Endothelial cell of umbilical vein (primary cell): ENCODE results near the gene TNFSF9. TPM values are rescaled to one million over a fixed set of nuclear protein-coding genes. Genes with fewer than 3 reads are reported as not detected.

ENCODE experiments used
- BruUV-seq: library from RNA; stranded (reverse); fragments of 400-500 nt; replicated peaks from 2 replicates; lab custom pipeline; 2021; lab: Mats Ljungman, UMichigan
- CTCF ChIA-PET: fragments of 300-600, 350-600 bp; sonication (Branson Sonifier 250); formaldehyde crosslinking; loops from one replicate; lab custom pipeline; 2021; ENCODE audit warnings: antibody characterized with exemption, inconsistent platforms; lab: Charles Lee
- POLR2A ChIA-PET: fragments of 300-600, 350-600 bp; sonication (Branson Sonifier 250); formaldehyde crosslinking; loops from one replicate; lab custom pipeline; 2021; ENCODE audit warnings: antibody characterized with exemption, inconsistent platforms; lab: Charles Lee
- DNase-seq: peaks from one replicate; pipeline ENCODE4 v3.0.0-alpha.2; 2011; ENCODE audit warnings: low read depth, low spot score
- FAIRE-seq: peaks from 2 replicates; lab custom pipeline; 2011; peaks lifted over from hg19 to GRCh38; lab: Jason Lieb, UNC
- H2AFZ ChIP-seq: 2 replicates; pipeline ENCODE4 v1.6.0; 2012; ENCODE audit warnings: low read depth, low read length, control low read depth, inconsistent platforms
- H3K27ac ChIP-seq: 2 replicates; pipeline ENCODE4 v1.5.1; 2011; ENCODE audit warnings: low read depth, mild to moderate bottlenecking, control low read depth, low read length, moderate library complexity; ENCODE audit not compliant: insufficient read depth
- H3K27me3 ChIP-seq, 2 experiments: 2 replicates each; pipeline versions ENCODE4 v1.6.0 to v1.6.1; 2011; ENCODE audit warnings: low read length in 2 of 2, mixed read lengths in 1 of 2; ENCODE audit not compliant: control insufficient read depth in 2 of 2, insufficient read depth in 2 of 2
- H3K36me3 ChIP-seq, 2 experiments: 2 replicates in 1 of 2; 3 replicates in 1 of 2; pipeline ENCODE4 v1.5.1; 2011; ENCODE audit warnings: low read length in 2 of 2, mild to moderate bottlenecking in 1 of 2, moderate library complexity in 1 of 2; ENCODE audit not compliant: control insufficient read depth in 2 of 2, insufficient read depth in 2 of 2; ENCODE audit errors: extremely low read depth in 1 of 2
- H3K4me1 ChIP-seq: 3 replicates; pipeline ENCODE4 v1.5.1; 2011; ENCODE audit warnings: mild to moderate bottlenecking, low read length; ENCODE audit not compliant: control insufficient read depth, insufficient read depth; ENCODE audit errors: extremely low read depth
- H3K4me2 ChIP-seq: 2 replicates; pipeline ENCODE4 v1.6.1; 2011; ENCODE audit warnings: low read length, control low read depth, mixed read lengths; ENCODE audit not compliant: insufficient read depth
- H3K4me3 ChIP-seq, 3 experiments: fragments of 200-600 bp in 1 of 3; sonication (generic), shearing (Covaris generic) in 1 of 3; replicated peaks in 1 of 3; 2 replicates each; pipeline ENCODE4 v1.5.1; 2011 to 2016; ENCODE audit warnings: control low read depth in 3 of 3, low read length in 3 of 3, mild to moderate bottlenecking in 2 of 3, inconsistent platforms in 1 of 3, low read depth in 1 of 3, moderate library complexity in 1 of 3; ENCODE audit not compliant: insufficient read depth in 1 of 3
- H3K79me2 ChIP-seq: 2 replicates; pipeline ENCODE4 v1.6.0; 2012; ENCODE audit warnings: low read length, inconsistent platforms; ENCODE audit not compliant: control insufficient read depth, insufficient read depth
- H3K9ac ChIP-seq: replicated peaks from 2 replicates; pipeline ENCODE3; 2011; ENCODE audit warnings: low read length, control low read depth; ENCODE audit not compliant: insufficient read depth; ENCODE audit errors: extremely low read depth
- H3K9me1 ChIP-seq: replicated peaks from 3 replicates; pipeline ENCODE4 v1.6.0; 2011; ENCODE audit warnings: mild to moderate bottlenecking, low read length; ENCODE audit not compliant: control insufficient read depth, insufficient read depth; ENCODE audit errors: extremely low read depth
- H3K9me3 ChIP-seq: replicated peaks from 2 replicates; pipeline ENCODE4 v1.5.1; 2012; ENCODE audit warnings: low read length, inconsistent platforms; ENCODE audit not compliant: control insufficient read depth, insufficient read depth
- H4K20me1 ChIP-seq: replicated peaks from 2 replicates; pipeline ENCODE3; 2011; ENCODE audit warnings: mild to moderate bottlenecking, low read length; ENCODE audit not compliant: control insufficient read depth, insufficient read depth; ENCODE audit errors: extremely low read depth
- CTCF ChIP-seq, 2 donors: IDR thresholded peaks; 1 replicate in 1 of 2; 2 replicates in 1 of 2; pipeline ENCODE4 v1.5.1; 2011; ENCODE audit warnings: low read length in 2 of 2, mild to moderate bottlenecking in 2 of 2, moderate library complexity in 2 of 2, control low read depth in 1 of 2, inconsistent platforms in 1 of 2, low read depth in 1 of 2; ENCODE audit not compliant: insufficient read depth in 1 of 2; ENCODE audit errors: extremely low read depth in 1 of 2
- EZH2 ChIP-seq: IDR thresholded peaks from 2 replicates; pipeline ENCODE4 v1.6.1; 2012; ENCODE audit warnings: borderline replicate concordance, low read depth, mild to moderate bottlenecking, moderate library complexity, low read length, inconsistent platforms; ENCODE audit not compliant: severe bottlenecking
- FOS ChIP-seq: IDR thresholded peaks from 2 replicates; pipeline ENCODE4 v1.6.1; 2011; ENCODE audit warnings: mild to moderate bottlenecking, low read length, moderate library complexity, borderline replicate concordance; ENCODE audit not compliant: insufficient read depth
- GATA2 ChIP-seq: IDR thresholded peaks from 2 replicates; pipeline ENCODE4 v1.7.0; 2011; ENCODE audit warnings: low read depth, mild to moderate bottlenecking, moderate library complexity, mixed read lengths, low read length; ENCODE audit not compliant: insufficient read length, insufficient read depth
- JUN ChIP-seq: IDR thresholded peaks from 2 replicates; pipeline ENCODE4 v1.6.1; 2011; ENCODE audit warnings: borderline replicate concordance, low read depth; ENCODE audit not compliant: insufficient read length, insufficient read depth
- MAX ChIP-seq: IDR thresholded peaks from 2 replicates; pipeline ENCODE4 v1.6.1; 2011; ENCODE audit not compliant: insufficient read depth, insufficient read length
- MYC ChIP-seq: IDR thresholded peaks from one replicate; pipeline ENCODE4 v1.6.1; 2011; ENCODE audit warnings: mild to moderate bottlenecking, low read depth, low read length
- POLR2A ChIP-seq: IDR thresholded peaks from 2 replicates; pipeline ENCODE4 v1.6.1; 2012; ENCODE audit warnings: low read depth, mild to moderate bottlenecking, control low read depth, low read length
- POLR2AphosphoS5 ChIP-seq: IDR thresholded peaks from 2 replicates; pipeline ENCODE4 v1.6.1; 2012; ENCODE audit warnings: low read depth, mild to moderate bottlenecking, control low read depth, low read length, moderate library complexity; ENCODE audit not compliant: insufficient read depth
- dilution Hi-C: fragments of 300-500 bp; cut with MboI; formaldehyde crosslinking; loops from one replicate; pipeline ENCODE4 v1.15.0; 2019; ENCODE audit warnings: low sequenced_read_pairs; ENCODE audit not compliant: extremely low pct_ligation_motif_present
- intact Hi-C: fragments of 100-400 bp; cut with micrococcal nuclease; formaldehyde crosslinking; loops from one replicate; pipeline ENCODE4 v1.10.0; 2022
- polyA plus RNA-seq, 4 experiments: library from polyadenylated mRNA; depleted of rRNA in 3 of 4; stranded (reverse) in 3 of 4; unstranded in 1 of 4; fragments of >200 nt; gene quantifications; 2 replicates each; pipeline versions ENCODE4 v1.2.1 to v1.2.3, GENCODE V29; 2011 to 2012; ENCODE audit warnings: missing spikeins in 1 of 4
- total RNA-seq: library from RNA; stranded (reverse); gene quantifications from 2 replicates; pipeline ENCODE4 v1.2.3, GENCODE V29; 2021

The TNFSF9 gene
- total and polyA plus RNA-seq, 2 donors (not counting 3 experiments of a cell fraction or from before 2014, with no cell fraction given) = 0.52 to 0.53 TPM

- BruUV-seq = no TSS peak
- Histone ChIP-seq H3K9ac (no peak overlapping the region), H3K9me3 (no peaks in the 10 kb centered on the region), H3K4me2 (no peak overlapping the region), H3K27ac (no peak overlapping the region), H3K4me3 (no peak overlapping the region), H3K4me1 (no peaks in the 10 kb centered on the region), H3K27me3 (peaks cover 0 to 2% of the 10 kb centered on the region in 2 experiments), H3K36me3 (no peaks in the 10 kb centered on the region), H3K79me2 (no peaks in the 10 kb centered on the region), H4K20me1 (no peaks in the 10 kb centered on the region), H2AFZ (no peak overlapping the region), H3K9me1 (no peaks in the 10 kb centered on the region)
- intact Hi-C loops = no loop called here
- DNase-seq (no peak), FAIRE-seq (no peak)
- dilution Hi-C loops = no loop called here
- TF ChIP-seq CTCF (IDR thresholded peaks at IDR 0.05; ENCODE audit: extremely low read depth in 1 of 2, insufficient read depth in 1 of 2, low read depth in 1 of 2, low read length in 2 of 2) = no peak
- TF ChIP-seq EZH2 = no peak
- TF ChIP-seq POLR2A = no peak
- TF ChIP-seq GATA2 = no peak
- no peak for TF ChIP-seq JUN
- no peak for TF ChIP-seq POLR2AphosphoS5
- no peak for TF ChIP-seq FOS
- TF ChIP-seq MYC = no peak
- TF ChIP-seq MAX = no peak
- POLR2A ChIA-PET = no interaction called here
- CTCF ChIA-PET = no interaction called here
Observed at GRCh38 chr19:6572217-6572616, 41.4 kb downstream of the TNFSF9 start.
